Measurements from ENCODE around the gene ZIC2.

The ZIC2 gene

GRCh38 chr13:99997702-99998214 is 16.2 kb downstream of the ZIC2 start:
- TF ChIP-seq ZSCAN30 (tag by site-specific recombination; IDR thresholded peaks at IDR 0.05), result no peak
- no peak for TF ChIP-seq ZNF701 (tag by site-specific recombination; IDR thresholded peaks at IDR 0.05)
- TF ChIP-seq YY1 (tag by site-specific recombination; IDR thresholded peaks at IDR 0.05), result no peak
- TF ChIP-seq ZNF324 (tag by site-specific recombination; IDR thresholded peaks at IDR 0.05), result no peak
- TF ChIP-seq ZNF202 (tag by site-specific recombination; IDR thresholded peaks at IDR 0.05; ENCODE audit: borderline replicate concordance), result 0 out of 2 replicates have a peak, but pooled peaks have one; percentile 8
- TF ChIP-seq ZNF530 (tag by site-specific recombination; IDR thresholded peaks at IDR 0.05; ENCODE audit: low read depth), result no peak
- TF ChIP-seq ZNF416 (tag by site-specific recombination; IDR thresholded peaks at IDR 0.05), result no peak
- ChIA-PET POLR2A (no interaction called here), CTCF (no interaction called here)
- Histone ChIP-seq H3K9me3 (ENCODE audit: control insufficient read depth, insufficient read depth, low read depth, low read length) (no peaks in the 10 kb centered on the region), H3K4me1 (ENCODE audit: control insufficient read depth, insufficient read depth, low read length) (peaks cover 10% of the 10 kb centered on the region), H3K4me3 (ENCODE audit: low read depth, low read length) (no peak overlapping the region), H3K27ac (ENCODE audit: extremely low read depth, low read depth, low read length) (no peak overlapping the region), H3K36me3 (ENCODE audit: control insufficient read depth in 2 of 2, insufficient read depth in 1 of 2, low read length in 2 of 2) (no peaks in the 10 kb centered on the region)

GRCh38 chr13:99998261-99998660 is 16.7 kb downstream of the ZIC2 start:
- Histone ChIP-seq H3K9me3 (ENCODE audit: control insufficient read depth, insufficient read depth, low read depth, low read length) (no peaks in the 10 kb centered on the region), H3K27ac (ENCODE audit: extremely low read depth, low read depth, low read length) (no peak overlapping the region), H3K4me1 (ENCODE audit: control insufficient read depth, insufficient read depth, low read length) (peaks cover 5% of the 10 kb centered on the region), H3K36me3 (ENCODE audit: control insufficient read depth in 2 of 2, insufficient read depth in 1 of 2, low read length in 2 of 2) (no peaks in the 10 kb centered on the region), H3K4me3 (ENCODE audit: low read depth, low read length) (no peak overlapping the region)
- TF ChIP-seq, protein P1, sequence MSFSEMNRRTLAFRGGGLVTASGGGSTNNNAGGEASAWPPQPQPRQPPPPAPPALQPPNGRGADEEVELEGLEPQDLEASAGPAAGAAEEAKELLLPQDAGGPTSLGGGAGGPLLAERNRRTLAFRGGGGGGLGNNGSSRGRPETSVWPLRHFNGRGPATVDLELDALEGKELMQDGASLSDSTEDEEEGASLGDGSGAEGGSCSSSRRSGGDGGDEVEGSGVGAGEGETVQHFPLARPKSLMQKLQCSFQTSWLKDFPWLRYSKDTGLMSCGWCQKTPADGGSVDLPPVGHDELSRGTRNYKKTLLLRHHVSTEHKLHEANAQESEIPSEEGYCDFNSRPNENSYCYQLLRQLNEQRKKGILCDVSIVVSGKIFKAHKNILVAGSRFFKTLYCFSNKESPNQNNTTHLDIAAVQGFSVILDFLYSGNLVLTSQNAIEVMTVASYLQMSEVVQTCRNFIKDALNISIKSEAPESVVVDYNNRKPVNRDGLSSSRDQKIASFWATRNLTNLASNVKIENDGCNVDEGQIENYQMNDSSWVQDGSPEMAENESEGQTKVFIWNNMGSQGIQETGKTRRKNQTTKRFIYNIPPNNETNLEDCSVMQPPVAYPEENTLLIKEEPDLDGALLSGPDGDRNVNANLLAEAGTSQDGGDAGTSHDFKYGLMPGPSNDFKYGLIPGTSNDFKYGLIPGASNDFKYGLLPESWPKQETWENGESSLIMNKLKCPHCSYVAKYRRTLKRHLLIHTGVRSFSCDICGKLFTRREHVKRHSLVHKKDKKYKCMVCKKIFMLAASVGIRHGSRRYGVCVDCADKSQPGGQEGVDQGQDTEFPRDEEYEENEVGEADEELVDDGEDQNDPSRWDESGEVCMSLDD (tag by site-specific recombination; IDR thresholded peaks at IDR 0.05), result no peak
- TF ChIP-seq ZNF747 (tag by site-specific recombination; IDR thresholded peaks at IDR 0.05) (no peak), ZNF777 (tag by site-specific recombination; IDR thresholded peaks at IDR 0.05; ENCODE audit: borderline replicate concordance) (no peak), ZNF311 (tag by site-specific recombination; IDR thresholded peaks at IDR 0.05; ENCODE audit: borderline replicate concordance) (no peak), ZNF248 (tag by site-specific recombination; IDR thresholded peaks at IDR 0.05) (no peak), ZNF670 (tag by site-specific recombination; IDR thresholded peaks at IDR 0.05; ENCODE audit: low read depth) (no peak)
- TF ChIP-seq, protein P2, sequence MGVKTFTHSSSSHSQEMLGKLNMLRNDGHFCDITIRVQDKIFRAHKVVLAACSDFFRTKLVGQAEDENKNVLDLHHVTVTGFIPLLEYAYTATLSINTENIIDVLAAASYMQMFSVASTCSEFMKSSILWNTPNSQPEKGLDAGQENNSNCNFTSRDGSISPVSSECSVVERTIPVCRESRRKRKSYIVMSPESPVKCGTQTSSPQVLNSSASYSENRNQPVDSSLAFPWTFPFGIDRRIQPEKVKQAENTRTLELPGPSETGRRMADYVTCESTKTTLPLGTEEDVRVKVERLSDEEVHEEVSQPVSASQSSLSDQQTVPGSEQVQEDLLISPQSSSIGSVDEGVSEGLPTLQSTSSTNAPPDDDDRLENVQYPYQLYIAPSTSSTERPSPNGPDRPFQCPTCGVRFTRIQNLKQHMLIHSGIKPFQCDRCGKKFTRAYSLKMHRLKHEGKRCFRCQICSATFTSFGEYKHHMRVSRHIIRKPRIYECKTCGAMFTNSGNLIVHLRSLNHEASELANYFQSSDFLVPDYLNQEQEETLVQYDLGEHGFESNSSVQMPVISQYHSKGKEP (tag by site-specific recombination; IDR thresholded peaks at IDR 0.05), result no peak
- CTCF ChIA-PET, result no interaction called here
- POLR2A ChIA-PET, result no interaction called here

- Histone ChIP-seq H3K9me3 (ENCODE audit: control insufficient read depth, insufficient read depth, low read depth, low read length) (no peaks in the 10 kb centered on the region), H3K4me1 (ENCODE audit: control insufficient read depth, insufficient read depth, low read length) (no peaks in the 10 kb centered on the region), H3K27ac (ENCODE audit: extremely low read depth, low read depth, low read length) (no peak overlapping the region), H3K4me3 (ENCODE audit: low read depth, low read length) (no peak overlapping the region), H3K36me3 (ENCODE audit: control insufficient read depth in 2 of 2, insufficient read depth in 1 of 2, low read length in 2 of 2) (no peaks in the 10 kb centered on the region)
- ChIA-PET CTCF (interaction anchor here (1.3 kb wide), 1 partner anchor 15 kb away, joined by 4 read pairs; no protein-coding TSS in a partner anchor), POLR2A (interaction anchor here (0.6 to 0.7 kb wide), 3 partner anchors 23 to 137 kb away, joined by 3 to 4 read pairs (median 3); no protein-coding TSS in a partner anchor)
- no peak for TF ChIP-seq ZNF202 (tag by site-specific recombination; IDR thresholded peaks at IDR 0.05; ENCODE audit: borderline replicate concordance)
- TF ChIP-seq ZNF624 (tag by site-specific recombination; IDR thresholded peaks at IDR 0.05), result no peak
- no peak for TF ChIP-seq ZNF211 (tag by site-specific recombination; IDR thresholded peaks at IDR 0.05; ENCODE audit: low read depth)
- TF ChIP-seq, protein P3, sequence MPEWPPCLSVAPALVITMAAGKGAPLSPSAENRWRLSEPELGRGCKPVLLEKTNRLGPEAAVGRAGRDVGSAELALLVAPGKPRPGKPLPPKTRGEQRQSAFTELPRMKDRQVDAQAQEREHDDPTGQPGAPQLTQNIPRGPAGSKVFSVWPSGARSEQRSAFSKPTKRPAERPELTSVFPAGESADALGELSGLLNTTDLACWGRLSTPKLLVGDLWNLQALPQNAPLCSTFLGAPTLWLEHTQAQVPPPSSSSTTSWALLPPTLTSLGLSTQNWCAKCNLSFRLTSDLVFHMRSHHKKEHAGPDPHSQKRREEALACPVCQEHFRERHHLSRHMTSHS (tag by site-specific recombination; IDR thresholded peaks at IDR 0.05), result no peak
- no peak for TF ChIP-seq KLF7 (tag by site-specific recombination; IDR thresholded peaks at IDR 0.05; ENCODE audit: borderline replicate concordance)
- no peak for TF ChIP-seq PRDM10 (tag by site-specific recombination; IDR thresholded peaks at IDR 0.05)
- TF ChIP-seq ZNF138 (tag by site-specific recombination; IDR thresholded peaks at IDR 0.05; ENCODE audit: borderline replicate concordance), result no peak
- no peak for TF ChIP-seq CTCF (tag by site-specific recombination; IDR thresholded peaks at IDR 0.05)
Measured at GRCh38 chr13:100014621-100015020, 33.0 kb downstream of the ZIC2 start.
